OCI-LY3 (cell line): ENCODE data around the gene FBXO47.

Source experiments
- H2AFZ ChIP-seq: fragments of 200-600, 300-600 bp; shearing (Covaris generic); 2 replicates; pipeline ENCODE4 v1.6.0; 2014; ENCODE audit warnings: antibody characterized with exemption, low read depth, low read length
- H3K27ac ChIP-seq: fragments of 200-600, 300-600 bp; sonication (generic); 2 replicates; pipeline ENCODE4 v1.5.1; 2014; ENCODE audit warnings: mild to moderate bottlenecking, low read length, moderate library complexity, mixed read lengths
- H3K27me3 ChIP-seq: fragments of 200-600, 300-600 bp; sonication (generic); 2 replicates; pipeline ENCODE4 v1.6.1; 2014; ENCODE audit warnings: low read depth, low read length, mixed read lengths
- H3K36me3 ChIP-seq: fragments of 200-600, 300-600 bp; sonication (generic); replicated peaks from 2 replicates; pipeline ENCODE3; 2014; ENCODE audit warnings: low read depth, low read length, mixed read lengths
- H3K4me1 ChIP-seq: fragments of 300-600, 200-600 bp; sonication (generic); 2 replicates; pipeline ENCODE4 v1.6.1; 2014; ENCODE audit warnings: low read length, mixed read lengths
- H3K4me2 ChIP-seq: fragments of 200-600, 300-600 bp; sonication (generic); 2 replicates; pipeline ENCODE4 v1.6.1; 2014; ENCODE audit warnings: low read length, mixed read lengths
- H3K4me3 ChIP-seq: fragments of 300-600, 200-600 bp; sonication (generic); 2 replicates; pipeline ENCODE4 v1.5.1; 2014; ENCODE audit warnings: antibody characterized with exemption, mild to moderate bottlenecking, low read length, moderate library complexity
- H3K79me2 ChIP-seq: fragments of 300-600, 200-600 bp; shearing (Covaris generic); 2 replicates; pipeline ENCODE4 v1.6.1; 2014; ENCODE audit warnings: mild to moderate bottlenecking, low read length, mixed read lengths
- H3K9ac ChIP-seq: fragments of 300-600, 200-600 bp; shearing (Covaris generic); 2 replicates; pipeline ENCODE4 v1.6.0; 2014; ENCODE audit warnings: mild to moderate bottlenecking, low read length, moderate library complexity
- H3K9me3 ChIP-seq: fragments of 200-600, 300-600 bp; shearing (Covaris generic); 2 replicates; pipeline ENCODE4 v1.6.1; 2014; ENCODE audit warnings: low read length, mixed read lengths; ENCODE audit not compliant: insufficient read depth
- H4K20me1 ChIP-seq: fragments of 200-600, 300-600 bp; sonication (generic); 2 replicates; pipeline ENCODE4 v1.6.1; 2016; ENCODE audit warnings: low read length, mixed read lengths; ENCODE audit not compliant: insufficient read depth
- CTCF ChIP-seq: fragments of 200-600, 300-600 bp; sonication (generic); IDR thresholded peaks from 2 replicates; pipeline ENCODE4 v1.5.1; 2014; ENCODE audit warnings: antibody characterized with exemption, low read length, low read depth
- EZH2phosphoT487 ChIP-seq: fragments of 200-600 bp; shearing (Covaris generic); IDR thresholded peaks from 2 replicates; pipeline ENCODE4 v1.6.1; 2018; ENCODE audit warnings: antibody characterized with exemption, mixed run types, low read depth

Gene FBXO47

GRCh38 chr17:38918129-38918913, 48.9 kb downstream of the FBXO47 start:
- no peaks in the 10 kb centered on the region for H3K79me2 ChIP-seq
- H3K36me3 ChIP-seq = peaks cover 25% of the 10 kb centered on the region
- no peak overlapping the region for H3K4me3 ChIP-seq
- no peaks in the 10 kb centered on the region for H4K20me1 ChIP-seq
- H2AFZ ChIP-seq = no peak overlapping the region
- H3K4me2 ChIP-seq = no peak overlapping the region
- H3K27me3 ChIP-seq = no peaks in the 10 kb centered on the region
- H3K27ac ChIP-seq = no peak overlapping the region
- no peaks in the 10 kb centered on the region for H3K4me1 ChIP-seq
- H3K9ac ChIP-seq = no peak overlapping the region
- H3K9me3 ChIP-seq = no peaks in the 10 kb centered on the region
- TF ChIP-seq EZH2phosphoT487 (no peak), CTCF (no peak)

GRCh38 chr17:38917259-38917658, 49.9 kb downstream of the FBXO47 start:
- Histone ChIP-seq H3K27ac (no peak overlapping the region), H3K4me1 (no peaks in the 10 kb centered on the region), H3K36me3 (peaks cover 25% of the 10 kb centered on the region)

GRCh38 chr17:38916771-38917170, 50.4 kb downstream of the FBXO47 start:
- Histone ChIP-seq H3K4me2 (no peak overlapping the region), H3K79me2 (no peaks in the 10 kb centered on the region), H3K9me3 (no peaks in the 10 kb centered on the region), H3K4me3 (no peak overlapping the region), H3K36me3 (peaks cover 25% of the 10 kb centered on the region), H3K9ac (no peak overlapping the region), H3K4me1 (no peaks in the 10 kb centered on the region), H4K20me1 (no peaks in the 10 kb centered on the region), H3K27me3 (no peaks in the 10 kb centered on the region), H2AFZ (no peak overlapping the region), H3K27ac (no peak overlapping the region)
- TF ChIP-seq CTCF (no peak), EZH2phosphoT487 (no peak)

More at GRCh38 chr17:38917259-38917658, 49.9 kb downstream of the FBXO47 start:
- Histone ChIP-seq H3K4me2 (no peak overlapping the region), H3K27me3 (no peaks in the 10 kb centered on the region), H3K9ac (no peak overlapping the region), H3K9me3 (no peaks in the 10 kb centered on the region), H2AFZ (no peak overlapping the region), H3K4me3 (no peak overlapping the region), H3K79me2 (no peaks in the 10 kb centered on the region), H4K20me1 (no peaks in the 10 kb centered on the region)
- TF ChIP-seq CTCF (peak; percentile 26; the same call in 1 of the 2 replicates), EZH2phosphoT487 (no peak)

GRCh38 chr17:38915639-38915995, 51.6 kb downstream of the FBXO47 start:
- H4K20me1 ChIP-seq = no peaks in the 10 kb centered on the region
- H3K79me2 ChIP-seq = no peaks in the 10 kb centered on the region
- H3K9me3 ChIP-seq = no peaks in the 10 kb centered on the region
- no peaks in the 10 kb centered on the region for H3K4me1 ChIP-seq
- no peak overlapping the region for H2AFZ ChIP-seq
- no peak overlapping the region for H3K27ac ChIP-seq
- H3K4me3 ChIP-seq = no peak overlapping the region
- no peak overlapping the region for H3K4me2 ChIP-seq
- no peaks in the 10 kb centered on the region for H3K27me3 ChIP-seq
- no peak for TF ChIP-seq CTCF
- TF ChIP-seq EZH2phosphoT487 = no peak
- peaks cover 25% of the 10 kb centered on the region for H3K36me3 ChIP-seq
- no peak overlapping the region for H3K9ac ChIP-seq
